ENCODE results near the gene SLC22A14. TPM values are rescaled to one million over a fixed set of nuclear protein-coding genes. Genes with fewer than 3 reads are reported as not detected.
"Not testable (repeated sequence)": the region's sequence is repeated elsewhere in the genome, so short reads cannot be mapped to it uniquely, and the experiment has no call there.

Gene SLC22A14, protein sequence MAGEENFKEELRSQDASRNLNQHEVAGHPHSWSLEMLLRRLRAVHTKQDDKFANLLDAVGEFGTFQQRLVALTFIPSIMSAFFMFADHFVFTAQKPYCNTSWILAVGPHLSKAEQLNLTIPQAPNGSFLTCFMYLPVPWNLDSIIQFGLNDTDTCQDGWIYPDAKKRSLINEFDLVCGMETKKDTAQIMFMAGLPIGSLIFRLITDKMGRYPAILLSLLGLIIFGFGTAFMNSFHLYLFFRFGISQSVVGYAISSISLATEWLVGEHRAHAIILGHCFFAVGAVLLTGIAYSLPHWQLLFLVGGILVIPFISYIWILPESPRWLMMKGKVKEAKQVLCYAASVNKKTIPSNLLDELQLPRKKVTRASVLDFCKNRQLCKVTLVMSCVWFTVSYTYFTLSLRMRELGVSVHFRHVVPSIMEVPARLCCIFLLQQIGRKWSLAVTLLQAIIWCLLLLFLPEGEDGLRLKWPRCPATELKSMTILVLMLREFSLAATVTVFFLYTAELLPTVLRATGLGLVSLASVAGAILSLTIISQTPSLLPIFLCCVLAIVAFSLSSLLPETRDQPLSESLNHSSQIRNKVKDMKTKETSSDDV
- total RNA-seq: under 1 TPM in 2 of 4 donors, not detected in 2; 0.19 to 0.53 TPM

GRCh38 chr3:38281895-38282686 lies at the start of gene SLC22A14:
Gene SLC22A14, plus strand, starts transcription at chr3:38282294. Its CDS starts 23,733 bp downstream, at chr3:38306027.
- TF ChIP-seq, protein P1, sequence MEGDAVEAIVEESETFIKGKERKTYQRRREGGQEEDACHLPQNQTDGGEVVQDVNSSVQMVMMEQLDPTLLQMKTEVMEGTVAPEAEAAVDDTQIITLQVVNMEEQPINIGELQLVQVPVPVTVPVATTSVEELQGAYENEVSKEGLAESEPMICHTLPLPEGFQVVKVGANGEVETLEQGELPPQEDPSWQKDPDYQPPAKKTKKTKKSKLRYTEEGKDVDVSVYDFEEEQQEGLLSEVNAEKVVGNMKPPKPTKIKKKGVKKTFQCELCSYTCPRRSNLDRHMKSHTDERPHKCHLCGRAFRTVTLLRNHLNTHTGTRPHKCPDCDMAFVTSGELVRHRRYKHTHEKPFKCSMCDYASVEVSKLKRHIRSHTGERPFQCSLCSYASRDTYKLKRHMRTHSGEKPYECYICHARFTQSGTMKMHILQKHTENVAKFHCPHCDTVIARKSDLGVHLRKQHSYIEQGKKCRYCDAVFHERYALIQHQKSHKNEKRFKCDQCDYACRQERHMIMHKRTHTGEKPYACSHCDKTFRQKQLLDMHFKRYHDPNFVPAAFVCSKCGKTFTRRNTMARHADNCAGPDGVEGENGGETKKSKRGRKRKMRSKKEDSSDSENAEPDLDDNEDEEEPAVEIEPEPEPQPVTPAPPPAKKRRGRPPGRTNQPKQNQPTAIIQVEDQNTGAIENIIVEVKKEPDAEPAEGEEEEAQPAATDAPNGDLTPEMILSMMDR (IDR thresholded peaks at IDR 0.05): no peak
- no peak for TF ChIP-seq POLR2A (IDR thresholded peaks at IDR 0.05)
- no peaks in the 10 kb centered on the region for H3K27me3 ChIP-seq
- intact Hi-C loops (cut with DNase I): no loop called here
- peaks cover 0 to 7% (median 0%) of the 10 kb centered on the region in 3 donors for H3K4me1 ChIP-seq
- H3K36me3 ChIP-seq: peaks cover 0 to 11% (median 0%) of the 10 kb centered on the region in 3 donors
- no peaks in the 10 kb centered on the region for H3K9me3 ChIP-seq
- H3K27ac ChIP-seq: no peak within 1 kb of the TSS
- H3K4me3 ChIP-seq: no peak within 1 kb of the TSS
- 75 to 82% methylated on average over 3 to 12 of the region's 14 CpGs for WGBS, 2 donors
- DNase-seq: no peak

GRCh38 chr3:38232701-38233100 lies 49.4 kb upstream of the SLC22A14 start:
- WGBS, 2 donors: 73 to 77% methylated on average over 2 of the region's 2 CpGs
- TF ChIP-seq, protein P1 (IDR thresholded peaks at IDR 0.05): no peak
- TF ChIP-seq POLR2A (IDR thresholded peaks at IDR 0.05): no peak
- intact Hi-C loops (cut with DNase I): no loop called here

DNA sequence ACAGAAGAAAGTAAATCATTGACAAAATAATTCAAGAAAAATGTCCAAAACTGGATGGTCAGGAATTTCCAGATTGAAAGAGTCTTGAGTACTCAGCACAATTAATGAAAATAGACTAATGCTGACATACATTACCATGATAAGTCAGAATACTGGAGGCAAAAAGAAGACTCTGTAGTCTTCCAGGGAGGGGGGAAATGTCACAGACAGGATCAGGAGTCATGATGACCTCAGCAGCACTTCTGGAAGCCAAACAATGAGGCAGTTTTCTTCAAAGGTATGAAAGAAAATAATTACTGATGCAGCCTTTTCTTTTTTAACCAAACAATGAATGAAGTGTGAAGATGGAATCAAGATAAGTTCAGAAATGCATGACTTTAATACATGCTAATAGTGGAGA lies 46.6 kb upstream of the SLC22A14 start:
- Histone ChIP-seq H3K36me3 (peaks cover 5 to 89% (median 6%) of the 10 kb centered on the region in 3 donors), H3K4me1 (no peaks in the 10 kb centered on the region), H3K27ac (no peak overlapping the region), H3K4me3 (no peak overlapping the region), H3K27me3 (no peaks in the 10 kb centered on the region), H3K9me3 (no peaks in the 10 kb centered on the region)
- intact Hi-C loops (cut with DNase I): no loop called here
- no peak for DNase-seq
- TF ChIP-seq POLR2A (IDR thresholded peaks at IDR 0.05): no peak

More at GRCh38 chr3:38232701-38233100, 49.4 kb upstream of the SLC22A14 start:
- Histone ChIP-seq H3K36me3 (peaks cover 0 to 85% (median 6%) of the 10 kb centered on the region in 3 donors), H3K4me1 (no peaks in the 10 kb centered on the region), H3K27ac (no peak overlapping the region), H3K4me3 (no peak overlapping the region), H3K9me3 (no peaks in the 10 kb centered on the region), H3K27me3 (no peaks in the 10 kb centered on the region)
- DNase-seq: no peak

DNA sequence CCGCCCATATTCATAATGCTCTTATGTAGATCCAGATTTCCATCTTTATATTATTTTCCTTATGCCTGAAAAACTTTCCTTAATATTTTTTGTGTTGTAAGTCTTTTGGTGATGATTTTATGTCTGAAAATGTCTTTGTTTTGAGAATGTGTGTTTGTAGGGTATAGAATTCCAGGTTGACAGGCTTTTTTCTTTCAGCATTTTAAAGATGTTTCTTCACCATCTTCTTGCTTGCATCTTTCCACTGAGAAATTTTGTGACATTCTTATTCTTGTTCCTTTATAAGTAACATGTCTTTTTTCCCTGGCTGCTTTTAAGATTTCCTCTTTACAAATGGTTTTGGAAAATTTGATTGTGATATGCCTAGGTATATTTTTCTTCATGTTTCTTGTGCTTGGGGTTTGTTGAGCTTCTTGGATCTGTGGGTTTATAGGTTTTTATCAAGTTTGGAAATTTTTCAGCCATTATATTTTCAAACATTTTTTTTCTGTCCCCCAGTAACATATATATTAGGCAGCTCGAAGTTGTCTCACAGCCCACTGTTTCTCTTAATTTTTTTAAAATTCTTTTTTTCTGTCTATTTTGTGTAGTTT lies 43.6 kb upstream of the SLC22A14 start:
- no peak for DNase-seq
- intact Hi-C loops (cut with DNase I): no loop called here
- no peak overlapping the region for H3K4me3 ChIP-seq
- WGBS, 2 donors: 91 to 92% methylated on average over 2 of the region's 2 CpGs
- no peak for TF ChIP-seq POLR2A (IDR thresholded peaks at IDR 0.05)
- TF ChIP-seq, protein P1 (IDR thresholded peaks at IDR 0.05): no peak
- H3K9me3 ChIP-seq: no peaks in the 10 kb centered on the region
- peaks cover 4 to 84% (median 5%) of the 10 kb centered on the region in 3 donors for H3K36me3 ChIP-seq
- H3K27ac ChIP-seq: no peak overlapping the region
- no peaks in the 10 kb centered on the region for H3K4me1 ChIP-seq
- no peaks in the 10 kb centered on the region for H3K27me3 ChIP-seq

- H3K4me3 ChIP-seq; H3K9me3 ChIP-seq; H3K27ac ChIP-seq; DNase-seq; intact Hi-C loops (cut with DNase I); H3K4me1 ChIP-seq; H3K27me3 ChIP-seq: not testable (repeated sequence)
- 95% methylated on average over 4 of the region's 4 CpGs for WGBS, 2 donors
- peaks cover 0 to 84% (median 5%) of the 10 kb centered on the region in 3 donors for H3K36me3 ChIP-seq
These were observed 39.3 kb upstream of the SLC22A14 start for GRCh38 chr3:38242812-38243211.
